Dedifferentiated amniotic fluid mesenchymal stem cell (primary cell): ENCODE results near the gene FBXO30.
A peak's percentile ranks its signal among the peaks of the same experiment; 100 is the strongest.

Experiments
- DNase-seq: peaks from one replicate; pipeline ENCODE4 v3.0.0-alpha.2; 2016; ENCODE audit errors: extremely low spot score

The FBXO30 gene

GRCh38 chr6:145818796-145819195 lies 4.2 kb upstream of the FBXO30 start:
- DNase-seq = no peak

- no peak for DNase-seq
These were observed 1.8 kb upstream of the FBXO30 start for GRCh38 chr6:145816392-145816791.

- DNase-seq = no peak
These were observed 997 bp upstream of the FBXO30 start for GRCh38 chr6:145815309-145816274.

DNA sequence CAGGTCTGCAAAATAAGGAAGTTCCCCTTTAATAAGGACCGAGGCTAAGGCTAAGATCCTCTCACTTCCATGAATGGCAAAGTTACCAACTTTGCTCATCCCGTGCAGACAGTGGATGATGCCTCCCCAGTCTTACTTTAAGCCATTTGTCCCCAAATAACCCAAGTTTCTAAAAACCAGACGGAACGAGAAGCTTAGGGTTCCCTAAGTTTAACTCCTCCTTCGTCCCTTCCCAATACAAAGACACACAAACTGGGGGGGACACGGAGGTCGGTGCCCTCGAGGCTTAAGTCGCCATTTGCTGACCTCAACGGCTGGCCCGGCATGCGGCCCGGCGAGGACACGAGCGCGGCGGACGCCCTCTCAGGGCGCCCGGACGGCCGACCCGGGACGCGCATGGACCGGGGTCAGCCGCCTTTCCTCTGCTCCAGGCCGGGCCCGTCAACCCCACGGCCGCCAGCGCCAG lies 527 bp downstream of the FBXO30 start:
- no peak for DNase-seq

DNA sequence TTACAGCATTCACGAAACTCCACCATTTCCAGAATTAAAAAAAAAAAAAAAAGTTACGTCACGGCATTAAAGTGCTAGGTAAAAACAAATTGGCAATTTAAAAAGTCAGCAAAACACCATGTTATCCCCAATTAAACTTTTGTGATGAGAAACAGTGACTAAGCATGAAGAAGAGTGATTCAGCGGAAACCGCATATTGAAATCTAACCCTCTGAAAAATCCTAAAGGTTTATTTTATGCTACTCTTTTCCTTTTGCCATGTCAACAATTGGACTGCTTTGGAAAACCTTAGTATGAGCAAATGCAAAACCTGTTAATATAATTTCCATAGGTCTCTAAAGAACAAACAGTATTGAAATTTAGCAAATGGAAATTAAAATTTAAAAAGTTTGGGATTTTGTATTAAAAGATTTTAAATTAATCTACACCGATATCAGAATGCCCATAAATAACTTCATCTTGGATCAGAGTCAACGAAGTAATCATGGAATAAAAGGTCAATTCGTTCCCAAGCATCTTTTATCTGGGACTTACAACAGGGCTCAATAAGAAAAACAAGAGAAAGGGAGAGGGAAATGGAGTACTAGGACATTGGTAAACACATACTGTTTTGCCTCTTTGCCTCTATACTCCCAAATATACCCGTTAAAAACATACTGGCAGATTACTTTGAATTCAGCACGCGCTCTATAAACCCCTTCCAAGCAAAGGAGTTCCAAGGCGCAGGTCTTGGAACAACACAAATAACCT lies 1.1 kb downstream of the FBXO30 start:
- DNase-seq = peak; percentile 52

- no peak for DNase-seq
These were observed 2.9 kb downstream of the FBXO30 start for GRCh38 chr6:145811741-145812140.

DNA sequence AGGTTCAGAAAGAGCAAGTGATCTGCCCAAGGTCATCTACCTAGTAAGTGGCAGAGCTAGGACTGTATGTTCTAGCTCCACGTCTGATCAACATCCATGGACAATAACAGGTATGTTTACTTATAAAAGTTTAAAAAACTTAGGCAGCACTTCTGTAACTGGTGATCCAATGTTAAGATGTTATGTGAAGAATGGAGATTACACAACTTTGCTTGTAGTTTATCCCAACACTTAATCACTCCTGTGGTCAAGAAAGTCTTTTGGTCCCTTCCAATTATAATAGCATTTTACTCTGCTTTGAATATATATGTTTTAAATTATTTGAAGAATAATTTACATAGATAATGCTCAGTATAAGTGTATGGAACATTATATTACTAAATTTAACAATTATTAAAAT lies 4.8 kb downstream of the FBXO30 start:
- no peak for DNase-seq

- no peak for DNase-seq
These were observed 5.4 kb downstream of the FBXO30 start for GRCh38 chr6:145809211-145809610.

DNA sequence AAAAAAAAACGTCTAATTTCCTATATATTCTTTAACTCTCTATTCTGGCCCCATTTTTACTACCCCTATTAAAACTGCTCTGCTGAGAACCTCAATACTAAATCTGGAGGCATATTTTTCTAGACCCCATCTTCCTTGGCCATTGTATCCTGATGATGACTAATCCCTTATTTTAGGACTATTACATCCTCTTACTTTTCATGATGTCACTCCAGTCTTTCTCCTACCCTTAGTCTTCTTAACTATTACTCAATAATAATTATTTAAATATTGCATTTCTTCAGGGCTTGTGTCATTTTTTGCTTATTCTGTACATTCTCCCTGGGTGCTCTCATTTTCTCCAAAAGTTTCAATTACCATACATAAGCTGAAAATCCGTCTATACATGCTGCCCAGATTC lies 6.4 kb downstream of the FBXO30 start:
- DNase-seq = no peak

DNA sequence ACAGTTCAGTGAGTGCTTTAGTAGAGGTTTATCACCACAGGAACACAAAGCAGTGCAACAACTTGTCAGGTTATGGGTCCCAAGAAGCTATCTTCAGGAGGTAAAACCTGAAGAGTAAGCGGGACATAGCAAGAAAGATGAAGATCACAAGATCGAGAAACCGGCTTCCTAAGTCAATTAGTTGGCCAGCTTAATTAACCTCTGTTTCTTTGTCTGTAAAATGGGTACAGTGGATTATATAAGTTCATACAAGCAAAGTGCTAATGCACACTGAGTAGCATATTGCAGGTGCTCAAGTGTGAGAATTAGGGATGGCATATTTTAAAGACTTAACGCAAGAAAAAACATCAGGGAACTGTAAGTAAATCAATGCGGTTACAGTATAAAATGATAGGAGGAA lies 12.5 kb downstream of the FBXO30 start:
- no peak for DNase-seq

DNA sequence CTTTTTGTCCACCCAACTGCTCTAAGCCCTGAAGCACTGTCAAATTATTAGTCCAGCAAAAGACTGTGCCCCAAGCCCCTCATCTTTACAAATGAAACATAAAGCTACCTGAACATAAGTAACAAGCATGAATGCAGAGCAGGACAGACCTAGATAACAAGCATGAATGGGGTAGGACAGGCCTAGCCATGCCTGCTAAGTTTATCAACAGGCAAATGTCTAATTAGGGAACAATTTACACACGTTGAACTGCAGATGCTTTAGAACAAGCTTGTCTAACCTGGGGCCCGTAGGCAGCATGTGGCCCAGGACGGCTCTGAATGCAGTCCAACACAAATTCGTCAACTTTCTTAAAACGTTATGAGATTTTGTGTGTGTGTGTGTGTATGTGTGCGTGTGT lies 13.6 kb downstream of the FBXO30 start:
- DNase-seq = no peak

DNA sequence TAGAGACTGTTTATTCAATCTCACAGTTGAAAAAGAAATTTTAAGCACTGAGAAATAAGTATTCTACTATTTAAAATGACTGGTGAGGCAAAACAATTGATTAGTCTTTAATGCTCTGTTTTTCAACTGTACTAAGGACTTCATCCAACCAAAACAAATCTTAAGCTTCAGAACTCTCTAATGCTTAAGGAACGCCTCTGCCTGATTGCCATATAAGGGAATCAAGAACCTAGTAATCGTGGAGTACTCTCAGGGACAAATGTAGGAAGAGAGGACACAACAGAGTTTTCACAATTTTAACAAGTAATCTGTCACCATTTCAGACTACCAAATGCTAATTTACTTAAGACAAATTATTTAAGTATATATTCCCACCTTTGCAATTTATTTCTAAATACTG lies 16.1 kb downstream of the FBXO30 start:
- no peak for DNase-seq

- DNase-seq = no peak
These were observed 25.2 kb downstream of the FBXO30 start for GRCh38 chr6:145789443-145789842.

- no peak for DNase-seq
These were observed 26.9 kb downstream of the FBXO30 start for GRCh38 chr6:145787688-145788087.

DNA sequence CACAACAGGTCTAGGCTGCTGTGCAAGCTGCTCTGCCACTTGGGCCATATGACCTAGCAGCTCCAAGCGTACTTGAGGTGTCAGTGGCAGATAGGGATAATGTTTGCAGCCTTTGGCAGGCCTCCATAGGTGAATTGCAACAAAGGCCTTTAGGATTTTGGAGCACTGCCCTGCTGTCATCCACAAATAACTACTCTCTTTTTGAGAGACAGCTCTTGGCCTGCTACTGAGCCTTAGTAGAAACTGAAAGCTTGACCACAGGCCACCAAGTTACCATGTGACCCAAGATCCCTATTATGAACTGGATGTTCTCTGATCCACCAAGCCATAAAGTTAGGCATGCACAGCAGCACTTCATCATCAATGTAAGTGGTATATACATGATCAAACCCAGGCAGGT lies 29.9 kb downstream of the FBXO30 start:
- no peak for DNase-seq

DNA sequence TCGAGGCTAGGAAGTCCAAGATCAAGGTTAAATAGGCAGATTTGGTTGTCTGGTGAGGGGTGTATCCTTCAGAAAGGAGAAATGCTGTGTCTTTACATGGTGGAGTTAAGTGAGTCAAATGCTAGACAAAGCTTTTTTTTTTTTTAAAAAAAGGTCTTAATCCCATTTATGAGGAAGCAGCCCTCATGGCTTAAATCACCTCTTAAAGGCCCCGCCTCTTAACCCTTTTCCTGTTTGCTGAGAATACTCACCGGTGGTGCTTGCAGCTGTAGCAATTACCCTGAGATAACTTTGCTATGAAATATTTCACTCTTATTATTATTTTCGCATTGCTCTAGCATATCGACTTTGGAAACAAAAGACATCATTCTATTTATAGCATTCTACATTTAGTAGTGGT lies 30.8 kb downstream of the FBXO30 start:
- DNase-seq = no peak

- no peak for DNase-seq
These were observed 41.7 kb downstream of the FBXO30 start for GRCh38 chr6:145772846-145773245.

GRCh38 chr6:145765449-145765848 lies 49.1 kb downstream of the FBXO30 start:
- DNase-seq = no peak

DNA sequence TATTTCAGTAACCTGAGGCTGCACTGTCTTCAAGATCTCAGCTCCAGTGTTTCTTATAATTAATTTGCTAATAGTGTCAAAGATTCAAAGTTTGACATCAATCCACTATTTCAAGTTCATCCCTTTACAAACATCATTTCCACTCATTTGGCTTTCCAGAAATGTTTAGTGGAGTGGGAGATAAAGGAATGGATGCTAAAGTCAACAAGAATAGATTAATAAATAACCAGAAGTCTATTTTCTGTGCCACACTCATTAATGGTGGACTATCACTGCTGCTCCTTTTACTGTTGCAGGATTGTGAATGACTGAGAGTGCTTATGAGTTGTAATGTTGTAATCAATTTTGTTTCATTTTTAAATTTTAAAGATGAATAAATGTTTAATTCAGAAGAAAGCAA lies 50.9 kb downstream of the FBXO30 start:
- no peak for DNase-seq

DNA sequence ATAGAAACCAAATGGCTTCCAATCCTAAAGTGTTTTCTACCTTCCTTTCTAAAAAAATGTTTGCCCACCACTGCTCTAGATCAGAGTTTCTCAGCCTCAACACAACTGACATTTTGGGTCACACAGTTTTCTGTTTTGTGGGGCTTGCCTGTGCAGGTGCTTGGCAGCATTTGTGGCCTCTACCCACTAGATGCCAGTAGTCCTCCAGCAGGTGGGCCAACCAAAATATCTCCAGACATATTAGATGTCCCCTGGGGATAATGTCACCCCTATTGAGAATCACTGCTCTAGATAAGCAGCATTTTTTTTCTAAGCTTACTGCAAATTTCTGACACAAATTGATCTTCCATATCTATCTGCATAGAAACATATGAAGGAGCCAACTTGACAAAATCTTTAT lies 53.0 kb downstream of the FBXO30 start:
- no peak for DNase-seq

GRCh38 chr6:145758113-145758512 lies 56.5 kb downstream of the FBXO30 start:
- no peak for DNase-seq

DNA sequence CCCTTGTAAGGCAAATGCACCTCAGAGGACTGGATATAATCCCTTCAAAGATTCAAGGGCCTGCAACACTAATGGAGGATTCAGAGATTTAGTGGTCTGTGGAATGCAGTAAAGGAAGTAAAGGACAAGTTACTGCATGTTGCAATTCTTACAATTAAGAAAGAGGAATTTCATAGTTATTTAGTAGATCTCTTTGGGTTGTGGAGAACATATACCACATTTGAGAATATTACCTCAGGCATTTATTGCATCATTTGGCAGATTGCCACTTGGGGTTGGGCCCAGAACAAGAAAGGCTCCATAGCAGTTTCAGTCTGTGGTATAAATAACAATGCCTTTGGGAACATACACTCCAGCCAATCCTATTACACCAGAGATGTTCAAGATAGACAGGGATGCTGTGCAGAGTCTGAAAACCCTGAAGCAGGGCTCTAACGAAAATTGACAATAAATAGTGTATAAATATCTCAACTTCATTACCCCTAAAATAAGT lies 58.4 kb downstream of the FBXO30 start:
- DNase-seq = peak; percentile 97

DNA sequence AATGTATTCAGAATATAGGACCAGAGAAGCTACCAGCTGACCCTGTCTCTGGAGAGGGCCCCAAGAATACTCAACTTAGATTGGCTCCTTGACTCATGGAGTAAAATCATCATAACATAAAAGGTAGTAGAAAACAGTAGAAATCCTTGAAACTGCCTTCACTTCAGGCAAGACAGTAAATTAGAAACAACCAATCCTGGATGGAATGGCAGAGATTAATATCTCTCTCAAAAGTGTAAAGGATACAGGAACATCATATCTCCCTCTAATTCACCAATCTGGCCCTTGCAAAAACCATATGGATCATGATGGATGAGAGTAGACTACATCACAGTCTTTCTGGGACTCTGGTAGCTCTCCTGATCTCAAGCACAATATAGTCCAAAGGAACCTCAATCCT lies 58.9 kb downstream of the FBXO30 start:
- DNase-seq = no peak
